ENCODE results near the gene TBC1D14. TPM values are rescaled to one million over a fixed set of nuclear protein-coding genes. Genes with fewer than 3 reads are reported as not detected.

Gene TBC1D14
- polyA plus RNA-seq, 1 of the 3 experiments (the other 2 are of a cell fraction) = 39.5 TPM

GRCh38 chr4:6986781-6987587 lies 77.4 kb downstream of the TBC1D14 start:
- peak; percentile 99 for DNase-seq
- Histone ChIP-seq H3K79me2 (ENCODE audit: insufficient read depth) (peaks cover 49% of the 10 kb centered on the region), H3K4me3 (ENCODE audit: low read depth in 2 of 2, low read length in 1 of 2) (peak overlapping the region; percentile 76 to 96), H3K9me2 (no peaks in the 10 kb centered on the region), H3F3A (replicated peaks; ENCODE audit: insufficient read depth) (peaks cover 8% of the 10 kb centered on the region), H3K9ac (peak overlapping the region; percentile 84), H2AFZ (ENCODE audit: low read depth) (peak overlapping the region; percentile 97), H3K4me1 (ENCODE audit: control insufficient read depth in 1 of 2, insufficient read depth in 2 of 2, low read depth in 1 of 2, low read length in 1 of 2) (peaks cover 25 to 51% of the 10 kb centered on the region in 2 experiments), H3K27ac (ENCODE audit: low read depth in 2 of 2, low read length in 1 of 2) (peak overlapping the region; percentile 88 to 89), H3K36me3 (replicated peaks in 1 of 2; ENCODE audit: control insufficient read depth in 1 of 2, insufficient read depth in 2 of 2, low read length in 1 of 2) (no peaks in the 10 kb centered on the region), H3K27me3 (ENCODE audit: insufficient read depth) (no peaks in the 10 kb centered on the region), H4K20me1 (ENCODE audit: insufficient read depth) (peaks cover 11% of the 10 kb centered on the region), H3K4me2 (peak overlapping the region; percentile 98), H3K9me3 (no peaks in the 10 kb centered on the region)
- under 1% methylated on average over 25 of the region's 78 CpGs for whole genome bisulfite sequencing (ENCODE audit: low lambda C conversion rate)
- CTCF ChIA-PET = interaction anchor here (1.0 to 2.8 kb wide), 13 partner anchors 11 to 270 kb away, joined by 3 to 15 read pairs (median 5); partner anchors contain the start of genes GRPEL1 and TADA2B
- POLR2A ChIA-PET = interaction anchor here (0.6 to 2.1 kb wide), 5 partner anchors 13 to 396 kb away, joined by 3 to 10 read pairs (median 5); partner anchors contain the start of genes TADA2B and TBC1D14
- TF ChIP-seq ZBTB33 (IDR thresholded peaks at IDR 0.05; ENCODE audit: borderline replicate concordance, low read depth) = no peak
- TF ChIP-seq NFIC (IDR thresholded peaks at IDR 0.05; ENCODE audit: borderline replicate concordance) = no peak
- no peak for TF ChIP-seq TEAD4 (IDR thresholded peaks at IDR 0.05; ENCODE audit: borderline replicate concordance, insufficient read depth)
- no peak for TF ChIP-seq GATA2 (CRISPR knock-in tag; IDR thresholded peaks at IDR 0.05)
- TF ChIP-seq POLR2AphosphoS5 (IDR thresholded peaks at IDR 0.05; ENCODE audit: low read depth, low read length) = peak; percentile 59; the same call in 1 of the 2 replicates
- TF ChIP-seq TAF1 (IDR thresholded peaks at IDR 0.05; ENCODE audit: borderline replicate concordance, low read depth, low read length) = no peak; the same call in 1 of the 2 replicates
- peak; percentile 89 for TF ChIP-seq MXI1 (IDR thresholded peaks at IDR 0.05; ENCODE audit: low read depth, low read length)
- TF ChIP-seq YY1 (IDR thresholded peaks at IDR 0.05; ENCODE audit: low read depth) = peak; percentile 75; the same call in 1 of the 2 replicates
- TF ChIP-seq PBX3 (IDR thresholded peaks at IDR 0.05) = no peak; the same call in 1 of the 2 replicates
- TF ChIP-seq CHD2 (IDR thresholded peaks at IDR 0.05; ENCODE audit: low read length, partially characterized antibody) = peak; percentile 11
- TF ChIP-seq MAX (IDR thresholded peaks at IDR 0.05; ENCODE audit: low read depth) = peak; percentile 93
- no peak for TF ChIP-seq CTCF (IDR thresholded peaks at IDR 0.05)
- TF ChIP-seq MEF2A (IDR thresholded peaks at IDR 0.05; ENCODE audit: borderline replicate concordance, low read depth) = no peak
- peak; percentile 26; the same call in 1 of the 2 replicates for TF ChIP-seq RAD21 (IDR thresholded peaks at IDR 0.05; ENCODE audit: low read length)
- 0 out of 2 replicates have a peak, but pooled peaks have one; percentile 67 for TF ChIP-seq SIN3A (IDR thresholded peaks at IDR 0.05; ENCODE audit: borderline replicate concordance, low read depth, low read length)
- 0 out of 2 replicates have a peak, but pooled peaks have one; percentile 19 for TF ChIP-seq FOXJ3 (CRISPR knock-in tag; IDR thresholded peaks at IDR 0.05)
- TF ChIP-seq RCOR1 (IDR thresholded peaks at IDR 0.05; ENCODE audit: low read length) = no peak; the same call in 1 of the 2 replicates
- TF ChIP-seq EZH2phosphoT487 (IDR thresholded peaks at IDR 0.05; ENCODE audit: borderline replicate concordance, low read depth) = no peak
- no peak for TF ChIP-seq EP300 (IDR thresholded peaks at IDR 0.05; ENCODE audit: borderline replicate concordance in 1 of 2, low read depth in 1 of 2, low read length in 1 of 2)
- no peak for TF ChIP-seq GABPA (IDR thresholded peaks at IDR 0.05; ENCODE audit: low read depth)
- no peak for TF ChIP-seq USF2 (IDR thresholded peaks at IDR 0.05; ENCODE audit: borderline replicate concordance, low read depth, low read length)
